GM18508 (cell line): ENCODE data around the gene THAP10.
"Not testable (repeated sequence)": the region's sequence is repeated elsewhere in the genome, so short reads cannot be mapped to it uniquely, and the experiment has no call there.

Source experiments
- ATAC-seq: cut with Tn5 transposase; IDR thresholded peaks from one replicate; pipeline ENCODE4 v1.9.1; 2021; ENCODE audit warnings: moderate number of reproducible peaks; ENCODE audit not compliant: insufficient read depth, unreplicated experiment

Gene THAP10

DNA sequence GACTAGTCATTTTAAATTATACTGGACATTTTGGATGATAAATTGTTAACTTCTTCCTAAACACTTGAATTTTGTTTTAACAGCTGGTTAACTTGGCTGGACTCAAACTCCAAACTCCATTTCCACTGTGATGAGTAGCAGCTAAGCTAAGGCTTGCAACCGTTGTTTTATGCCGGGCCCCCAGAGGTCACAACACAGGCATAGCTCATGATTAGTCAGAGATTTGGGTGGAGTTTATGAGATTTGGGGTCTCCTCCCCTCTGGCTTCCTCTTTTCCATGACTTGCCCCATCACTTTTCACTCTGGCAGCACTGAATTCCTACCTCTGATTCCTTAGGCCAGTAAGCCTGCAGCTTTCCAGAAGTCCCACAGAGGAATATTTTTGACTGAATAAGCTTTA, 12.8 kb downstream of the THAP10 start:
- no peak for ATAC-seq

DNA sequence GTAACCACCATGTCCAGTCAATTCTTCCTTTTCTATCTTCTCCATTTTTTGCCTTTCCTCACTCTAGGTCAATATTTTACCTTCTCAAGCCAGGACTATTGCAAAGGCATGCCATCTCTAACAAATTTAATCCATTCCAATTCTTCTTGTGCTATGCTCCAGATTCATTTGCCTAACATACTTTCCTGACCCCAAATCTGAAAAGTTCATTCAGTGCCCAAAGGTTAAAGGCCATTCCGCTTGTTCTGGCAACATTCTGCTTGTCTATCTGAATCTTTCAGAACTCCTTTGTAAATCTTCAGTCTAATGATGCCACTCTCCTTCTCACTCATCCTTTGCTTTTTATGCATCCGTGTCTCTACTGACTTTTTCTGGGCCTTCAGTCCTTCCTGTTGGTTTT, 15.6 kb downstream of the THAP10 start:
- ATAC-seq, result no peak

DNA sequence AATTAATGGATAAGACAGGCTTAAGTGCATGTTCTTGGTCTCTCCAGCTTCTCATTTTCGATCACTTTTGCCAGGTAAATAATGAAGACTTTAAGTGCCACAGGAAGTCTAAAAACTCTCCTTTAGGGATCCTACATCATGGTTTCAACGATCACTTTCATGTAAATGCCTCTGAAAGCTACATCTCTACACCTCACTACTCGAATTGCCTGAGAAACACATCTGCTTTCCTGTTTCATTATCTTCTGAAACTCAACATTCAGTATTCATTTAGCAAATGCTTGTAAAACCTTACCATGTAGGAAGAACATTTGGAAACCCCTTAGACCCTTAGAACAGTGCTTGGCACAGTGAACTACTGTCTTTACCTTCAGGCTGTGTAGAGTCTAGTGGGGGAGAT, 16.2 kb downstream of the THAP10 start:
- no peak for ATAC-seq

DNA sequence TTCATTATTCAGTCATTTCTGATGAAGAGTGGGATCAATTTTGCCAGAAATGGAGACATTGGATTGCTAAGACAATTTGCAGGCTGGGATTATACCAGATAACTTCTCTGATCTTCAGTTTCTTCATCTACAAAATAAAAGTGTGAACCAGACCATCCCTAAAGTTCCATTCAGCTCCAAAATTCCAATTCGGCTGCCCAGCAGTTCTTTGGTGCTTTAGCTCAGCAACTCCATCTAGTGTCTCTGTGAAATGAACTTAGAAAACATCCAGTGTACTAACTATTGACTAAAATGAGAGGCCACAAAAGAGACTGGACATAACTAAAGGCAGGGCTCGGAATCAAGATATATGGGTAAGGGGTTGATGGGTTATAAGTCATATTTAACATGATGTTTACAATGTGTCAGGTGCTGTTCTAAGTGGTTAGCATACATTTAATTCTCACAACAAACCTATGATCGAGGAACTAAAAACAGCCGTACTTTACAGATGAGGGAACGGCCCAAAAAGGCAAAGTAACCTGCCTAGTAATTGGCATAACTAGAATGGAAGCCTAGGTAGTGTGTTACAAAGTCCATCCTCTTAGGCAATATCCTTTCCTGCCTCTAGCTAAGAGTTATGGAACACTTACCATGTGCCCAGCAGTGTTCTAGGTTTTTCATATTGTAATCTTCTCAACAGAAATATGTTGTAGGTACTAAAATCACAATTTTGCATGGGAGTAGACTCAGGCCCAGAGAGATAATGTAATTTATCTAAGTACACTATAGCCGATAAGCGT, 17.0 kb downstream of the THAP10 start:
- ATAC-seq, result no peak

DNA sequence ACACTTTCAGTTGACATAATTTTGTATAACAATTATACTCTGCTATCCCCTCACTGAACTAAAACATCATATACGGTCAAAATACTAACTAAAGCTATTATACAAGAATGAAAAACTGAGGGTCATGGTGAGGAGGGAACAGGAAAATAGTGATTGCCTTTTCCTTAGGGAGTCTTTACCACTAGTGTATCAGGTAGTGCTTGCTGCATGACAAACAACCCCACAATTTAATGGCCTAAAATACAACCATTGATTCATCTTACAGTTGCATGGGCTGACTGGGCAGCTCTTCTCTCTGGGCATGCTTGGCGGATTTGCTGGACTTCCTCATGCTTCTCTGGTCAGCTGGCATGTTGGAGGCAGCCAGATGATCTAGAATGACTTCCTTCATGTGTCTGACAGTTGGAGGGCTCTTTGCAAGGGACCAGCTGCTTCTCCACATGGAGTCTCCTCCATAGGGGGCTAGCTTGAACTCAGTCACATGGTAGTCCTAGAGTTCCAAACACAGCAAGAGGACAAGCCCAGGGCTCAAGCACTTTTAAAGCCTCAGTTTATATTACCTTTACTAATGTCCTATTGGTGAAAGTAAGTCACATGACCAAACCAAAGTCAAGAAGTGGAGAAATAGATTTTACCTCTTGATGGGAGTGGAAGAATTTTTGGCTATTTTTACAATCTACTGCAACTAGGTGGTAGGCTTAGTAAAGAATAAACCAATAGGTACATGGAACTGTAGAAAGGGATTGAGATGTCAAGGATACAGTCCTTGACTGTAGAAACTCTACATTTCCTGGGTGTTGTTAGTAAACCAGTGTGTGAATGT, 18.8 kb downstream of the THAP10 start:
- no peak for ATAC-seq

DNA sequence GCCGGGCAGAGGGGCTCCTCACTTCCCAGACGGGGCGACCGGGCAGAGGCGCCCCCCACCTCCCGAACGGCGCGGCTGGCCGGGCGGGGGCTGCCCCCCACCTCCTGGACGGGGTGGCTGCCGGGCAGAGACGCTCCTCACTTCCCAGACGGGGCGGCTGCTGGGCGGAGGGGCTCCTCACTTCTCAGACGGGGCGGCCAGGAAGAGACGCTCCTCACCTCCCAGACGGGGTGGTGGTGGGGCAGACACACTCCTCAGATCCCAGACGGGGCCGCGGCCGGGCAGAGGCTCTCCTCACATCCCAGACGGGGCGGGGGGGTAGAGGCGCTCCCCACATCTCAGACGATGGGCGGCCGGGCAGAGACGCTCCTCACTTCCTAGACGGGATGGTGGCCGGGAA, 20.7 kb downstream of the THAP10 start:
- ATAC-seq, result not testable (repeated sequence)

DNA sequence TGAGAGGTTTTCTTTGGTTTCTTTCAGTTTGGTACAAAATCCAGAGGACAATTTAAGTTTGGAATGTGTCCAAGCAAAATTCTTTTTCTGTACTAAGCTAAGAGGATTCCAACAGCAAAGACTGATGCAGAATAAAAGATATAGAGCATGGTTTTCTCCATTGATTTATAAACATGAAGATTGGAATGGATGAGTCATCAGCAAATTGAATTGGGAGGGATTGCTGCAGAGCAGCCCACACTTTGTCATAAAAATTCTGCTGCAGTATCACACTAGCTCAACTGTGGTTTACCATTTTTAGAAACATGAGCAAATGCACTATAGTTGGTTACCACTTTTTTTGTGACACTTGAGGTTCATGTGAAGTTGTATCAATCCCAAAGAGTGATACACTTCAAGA, 22.2 kb downstream of the THAP10 start:
- ATAC-seq, result no peak

DNA sequence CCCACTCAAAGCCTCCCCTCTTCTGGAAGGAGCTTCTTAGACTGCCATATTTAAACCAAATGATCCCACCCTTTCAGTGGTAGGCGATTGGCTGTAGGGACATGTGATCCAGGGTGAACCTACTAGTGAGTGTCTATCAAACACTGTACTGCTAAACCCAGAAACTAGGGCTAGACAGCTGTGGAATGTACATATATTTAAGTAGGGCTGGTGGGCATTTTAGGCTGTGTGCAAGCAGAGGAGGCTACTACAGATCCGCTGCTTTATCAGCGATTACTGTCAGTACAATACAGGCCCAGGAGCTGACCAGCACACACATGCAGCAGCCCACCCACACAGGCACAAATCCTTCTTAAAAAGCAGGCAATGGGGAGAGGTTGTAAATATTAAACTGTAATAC, 22.9 kb downstream of the THAP10 start:
- no peak for ATAC-seq

DNA sequence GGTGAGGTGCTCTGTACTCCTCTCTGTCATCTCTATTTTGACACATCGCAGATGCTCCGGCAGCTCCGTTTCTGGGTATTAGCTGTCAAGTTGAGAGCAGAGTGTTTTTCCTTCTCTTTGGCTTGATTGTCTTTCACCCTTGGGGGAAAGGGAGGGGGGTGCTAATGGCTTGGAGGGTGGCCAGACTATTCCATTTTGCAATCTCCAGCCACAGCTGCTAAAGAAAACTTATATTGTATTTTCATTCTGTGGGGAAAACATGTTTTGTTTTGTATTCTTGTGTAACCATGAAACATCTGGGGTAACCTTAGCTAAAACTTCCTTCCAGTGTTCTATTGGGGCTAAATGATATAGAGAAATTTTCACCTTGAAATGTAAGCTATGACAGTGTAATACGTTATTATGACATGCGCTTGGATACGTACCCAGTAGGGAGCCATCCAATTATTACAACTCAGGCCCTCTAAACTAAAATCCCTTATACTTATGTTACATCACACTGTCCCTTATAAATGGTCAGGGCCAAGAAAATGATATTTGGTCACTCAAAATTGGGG, 24.2 kb downstream of the THAP10 start:
- ATAC-seq, result no peak

DNA sequence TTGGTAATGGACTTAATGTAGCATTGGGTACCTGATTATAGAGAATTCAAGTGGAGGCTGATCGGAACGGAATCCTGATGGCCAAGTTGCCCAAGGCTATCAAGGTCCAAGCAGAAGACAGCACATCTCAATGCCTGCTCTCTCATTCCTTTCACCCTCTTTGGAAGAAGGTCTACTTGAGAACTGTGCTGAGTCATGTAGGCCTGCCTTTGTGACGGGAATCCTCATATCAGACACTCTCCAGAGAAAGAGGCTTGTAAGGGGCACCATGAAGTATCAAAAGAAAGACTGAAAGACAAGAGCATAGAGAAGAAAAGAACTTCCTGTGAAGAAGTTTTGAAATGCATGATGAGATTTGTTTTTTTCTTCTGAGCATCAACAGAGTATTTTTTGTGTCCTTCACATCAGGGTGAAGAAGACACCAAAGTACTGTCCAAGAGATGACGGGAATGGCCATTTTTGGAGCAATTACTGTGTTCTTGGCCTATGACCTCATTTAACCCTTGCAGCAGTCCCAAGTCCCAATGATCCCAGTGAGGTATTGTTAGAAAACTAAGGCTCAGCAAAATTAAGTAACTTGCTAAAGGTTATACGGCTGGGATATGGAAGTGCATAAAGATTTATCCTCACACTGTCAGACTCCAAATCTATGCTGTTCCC, 25.1 kb downstream of the THAP10 start:
- ATAC-seq, result no peak

DNA sequence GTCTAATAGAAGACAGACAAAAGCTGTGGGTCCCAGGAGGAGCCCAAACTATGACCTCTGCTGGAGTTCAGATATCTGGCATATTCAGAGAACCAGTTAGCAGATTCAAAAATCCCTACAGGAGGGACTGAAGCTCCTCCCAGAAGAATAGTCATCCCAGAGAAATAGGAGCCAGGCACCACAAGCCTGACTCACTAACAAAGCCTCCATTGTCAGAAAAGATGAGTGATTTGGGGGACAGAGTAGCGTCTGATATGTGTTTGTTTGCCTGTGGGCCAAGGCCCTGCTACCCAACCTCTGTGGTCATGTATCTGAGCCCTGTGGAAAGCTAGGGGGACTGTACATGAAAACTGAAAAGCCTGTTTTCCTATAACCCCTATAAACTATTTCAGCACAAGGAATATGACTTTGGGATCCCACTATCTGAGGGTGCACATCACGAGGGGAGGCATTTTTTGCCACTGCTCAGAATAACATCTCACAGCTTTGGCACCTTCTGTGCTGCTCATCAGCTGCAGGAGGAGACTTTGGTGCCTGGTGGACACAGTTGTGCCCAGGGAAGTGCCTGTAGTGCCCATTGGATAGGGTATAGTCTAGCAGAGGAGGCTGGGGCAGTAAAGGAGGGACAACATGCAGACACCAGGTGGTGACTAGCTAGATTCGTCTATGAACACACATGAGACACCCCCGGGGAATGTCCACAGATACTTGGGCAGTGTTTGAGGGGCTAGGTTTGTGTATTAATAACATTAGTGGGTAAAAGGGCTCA, 28.6 kb downstream of the THAP10 start:
- no peak for ATAC-seq

DNA sequence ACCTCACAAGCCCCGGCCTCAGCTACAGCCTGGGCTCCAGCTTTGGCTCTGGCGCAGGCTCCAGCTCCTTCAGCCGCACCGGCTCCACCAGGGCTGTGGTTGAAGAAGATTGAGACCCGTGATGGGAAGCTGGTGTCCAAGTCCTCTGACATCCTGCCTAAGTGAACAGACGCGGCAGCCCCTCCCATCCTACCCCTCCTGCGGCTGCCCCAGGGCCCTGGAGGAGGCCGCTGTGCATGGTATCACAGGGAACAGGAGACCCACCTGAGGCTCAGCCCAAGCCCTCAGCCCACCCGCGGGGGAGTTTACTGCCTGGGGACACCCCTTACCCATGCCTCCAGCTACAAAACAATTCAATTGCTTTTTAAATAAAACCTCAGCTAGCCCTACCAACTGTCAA, 32.2 kb downstream of the THAP10 start:
- ATAC-seq, result no peak

DNA sequence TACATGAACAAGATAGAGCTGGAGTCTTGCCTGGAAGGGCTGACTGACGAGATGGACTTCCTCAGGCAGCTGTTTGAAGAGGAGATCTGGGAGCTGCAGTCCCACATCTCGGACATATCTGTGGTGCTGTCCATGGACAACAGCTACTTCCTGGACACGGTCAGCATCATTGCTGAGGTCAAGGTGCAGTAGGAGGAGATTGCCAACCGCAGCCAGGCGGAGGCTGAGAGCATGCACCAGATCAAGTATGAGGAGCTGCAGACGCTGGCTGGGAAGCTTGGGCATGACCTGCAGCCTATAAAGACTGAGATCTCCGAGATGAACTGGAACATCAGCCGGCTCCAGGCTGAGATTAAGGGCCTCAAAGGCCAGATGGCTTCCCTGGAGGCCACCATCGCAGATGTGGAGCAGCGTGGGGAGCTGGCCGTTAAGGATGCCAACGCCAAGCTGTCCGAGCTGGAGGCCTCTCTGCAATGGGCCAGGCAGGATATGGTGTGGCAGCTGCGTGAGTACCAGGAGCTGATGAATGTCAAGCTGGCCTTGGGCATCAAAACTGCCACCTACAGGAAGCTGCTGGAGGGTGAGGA, 32.8 kb downstream of the THAP10 start:
- ATAC-seq, result no peak

DNA sequence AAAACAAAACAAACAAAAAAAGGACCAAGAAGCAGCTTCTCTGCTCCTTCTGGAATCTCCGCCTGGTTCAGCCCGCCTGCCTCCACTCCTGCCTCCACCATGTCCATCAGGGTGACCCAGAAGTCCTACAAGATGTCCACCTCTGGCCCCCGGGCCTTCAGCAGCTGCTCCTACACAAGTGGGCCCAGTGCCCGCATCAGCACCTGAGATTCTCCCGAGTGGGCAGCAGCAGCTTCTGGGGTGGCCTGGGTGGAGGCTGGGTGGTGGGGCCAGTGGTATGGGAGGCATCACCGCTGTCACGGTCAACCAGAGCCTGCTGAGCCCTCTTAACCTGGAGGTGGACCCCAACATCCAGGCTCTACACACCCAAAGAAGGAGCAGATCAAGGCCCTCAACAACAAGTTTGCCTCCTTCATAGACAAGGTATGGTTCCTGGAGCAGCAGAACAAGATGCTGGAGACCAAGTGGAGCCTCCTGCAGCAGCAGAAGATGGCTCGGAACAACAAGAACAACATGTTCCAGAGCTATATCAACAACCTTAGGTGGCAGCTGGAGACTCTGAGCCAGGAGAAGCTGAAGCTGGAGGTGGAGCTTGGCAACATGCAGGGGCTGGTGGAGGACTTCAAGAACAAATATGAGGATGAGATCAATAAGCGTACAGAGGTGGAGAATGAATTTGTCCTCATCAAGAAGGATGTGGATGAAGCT, 33.5 kb downstream of the THAP10 start:
- not testable (repeated sequence) for ATAC-seq

DNA sequence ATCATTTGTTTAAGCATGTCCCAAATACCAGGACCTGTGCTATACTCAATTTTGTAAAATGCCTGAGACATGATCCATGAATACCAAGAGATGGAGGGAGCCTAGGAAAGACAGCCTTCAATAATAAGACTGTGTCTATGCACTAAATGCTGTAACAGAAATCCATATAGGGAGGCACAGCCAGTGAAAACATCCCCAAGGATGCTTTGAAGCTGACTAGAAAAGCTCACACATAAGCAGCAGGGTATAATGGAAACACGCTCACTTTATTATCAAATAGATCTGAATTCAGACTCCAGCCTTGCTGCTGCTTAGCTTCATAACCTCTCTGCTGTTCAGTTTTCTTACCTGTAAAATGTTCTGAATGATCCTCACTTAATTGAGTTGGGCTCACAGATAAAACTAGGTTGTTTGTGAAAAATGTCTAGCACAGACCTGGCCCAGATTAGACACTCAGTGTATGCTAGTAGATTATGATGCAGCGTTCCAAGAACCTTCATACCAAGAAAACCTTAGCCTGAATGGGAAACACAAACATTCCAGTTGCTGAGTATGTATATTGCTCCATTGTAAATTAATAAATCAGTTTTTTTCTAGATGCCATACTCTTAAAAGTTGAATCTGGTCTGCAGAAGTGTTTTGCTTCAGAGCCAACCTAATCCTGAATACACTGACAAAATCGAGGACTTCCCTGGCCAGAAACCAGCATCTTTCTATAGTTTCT, 34.5 kb downstream of the THAP10 start:
- ATAC-seq, result no peak

DNA sequence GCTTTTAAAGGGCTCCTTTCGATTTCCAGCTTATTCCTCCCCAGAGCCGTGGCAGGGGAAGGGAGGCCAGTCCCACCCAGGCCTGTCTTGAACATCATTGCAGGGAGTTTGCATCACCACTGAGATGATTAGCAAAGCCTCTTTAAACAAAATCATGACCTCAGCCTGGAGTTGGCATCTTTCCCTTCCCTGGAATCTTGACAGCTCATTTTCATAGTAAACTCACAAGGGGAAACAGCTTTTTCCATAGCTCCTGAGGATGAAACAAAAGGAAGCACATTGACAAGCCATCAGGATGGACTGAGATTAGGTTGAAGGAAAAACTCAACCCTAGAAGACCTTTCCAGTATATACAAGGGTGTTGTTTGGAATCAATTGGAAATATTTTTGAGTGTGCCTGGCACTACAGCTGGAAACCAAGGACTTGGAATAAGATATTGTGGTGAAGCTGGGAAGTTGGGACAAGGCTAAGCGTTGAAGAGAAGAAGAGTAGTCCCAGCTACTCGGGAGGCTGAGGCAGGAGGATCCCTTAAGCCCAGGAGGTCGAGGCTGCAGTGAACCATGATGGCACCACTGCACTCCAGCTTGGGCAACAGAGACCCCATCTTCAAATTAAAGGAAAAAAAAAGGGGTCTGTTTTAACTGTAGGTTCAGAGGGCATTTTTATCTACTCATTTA, 35.2 kb downstream of the THAP10 start:
- no peak for ATAC-seq

DNA sequence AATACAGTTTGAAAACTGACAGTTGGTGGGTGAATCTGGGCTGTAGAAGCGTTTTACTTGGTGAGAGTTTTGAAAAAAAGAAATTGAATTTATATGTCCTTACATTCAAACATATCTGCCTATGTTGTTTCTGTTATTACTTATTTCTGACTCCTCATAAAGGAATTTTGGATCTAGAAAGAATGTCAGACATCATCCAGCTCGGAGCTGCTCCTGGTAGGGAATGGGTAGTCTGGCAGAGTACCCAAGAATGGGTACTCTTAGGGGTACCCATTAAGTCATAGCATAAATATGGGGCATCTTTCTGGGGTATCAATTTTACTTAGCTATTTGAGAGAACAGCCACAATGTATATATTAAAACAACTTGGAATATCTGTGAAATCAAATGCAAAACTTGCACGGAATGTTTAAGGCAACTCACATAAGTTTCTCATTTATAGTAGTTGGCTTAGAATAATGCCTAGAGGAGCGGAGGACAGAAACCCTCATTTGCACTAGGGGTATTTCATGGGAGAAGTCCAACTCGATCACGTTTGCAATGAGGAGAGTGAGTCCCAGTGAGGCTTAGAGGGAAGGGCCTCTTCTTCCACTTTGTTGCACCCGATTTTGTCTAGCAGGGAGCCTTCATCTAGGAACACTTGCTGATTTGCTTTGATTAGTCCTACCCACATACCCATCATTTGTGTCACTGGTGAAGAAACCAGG, 35.9 kb downstream of the THAP10 start:
- no peak for ATAC-seq
